Gastroesophageal sphincter (tissue), 4 donors: ENCODE results near the gene BABAM2. TPM values are rescaled to one million over a fixed set of nuclear protein-coding genes. Genes with fewer than 3 reads are reported as not detected.

Experiments used
- ATAC-seq: fragments of 150-250 bp; one replicate; pipeline ENCODE4 v1.9.1; 2016; ENCODE audit warnings: mild to moderate bottlenecking, moderate library complexity
- H3K27ac ChIP-seq, 4 donors: fragments of 200-600 bp; sonication (generic) in 3 of 4; 1 replicate in 3 of 4; 2 replicates in 1 of 4; pipeline ENCODE4 v1.5.1; 2016 to 2019
- H3K27me3 ChIP-seq: fragments of 200-600 bp; sonication (generic); one replicate; pipeline ENCODE4 v1.5.1; 2019
- H3K36me3 ChIP-seq, 2 donors: fragments of 200-600 bp; sonication (generic); one replicate each; pipeline ENCODE4 v1.5.1; 2019; ENCODE audit warnings: control low read depth in 1 of 2
- H3K4me1 ChIP-seq, 3 donors: fragments of 200-600 bp; sonication (generic); 1 replicate in 2 of 3; 2 replicates in 1 of 3; pipeline ENCODE4 v1.5.1; 2016 to 2019; ENCODE audit warnings: control low read depth in 2 of 3
- H3K4me3 ChIP-seq, 2 donors: fragments of 200-600 bp; sonication (generic); one replicate each; pipeline ENCODE4 v1.5.1; 2019; ENCODE audit warnings: mild to moderate bottlenecking in 1 of 2, moderate library complexity in 1 of 2
- H3K9me3 ChIP-seq, 3 donors: fragments of 200-600 bp; sonication (generic); one replicate each; pipeline ENCODE4 v1.5.1; 2017 to 2019; ENCODE audit warnings: control low read depth in 2 of 3
- EP300 ChIP-seq: sonication (generic); formaldehyde crosslinking; IDR thresholded peaks from one replicate; pipeline ENCODE4 v1.6.1; 2017; ENCODE audit warnings: antibody characterized with exemption, mild to moderate bottlenecking
- POLR2A ChIP-seq, 2 donors: fragments of 450-650 bp; IDR thresholded peaks; one replicate each; pipeline ENCODE4 v1.6.1; 2017; ENCODE audit warnings: antibody characterized with exemption in 2 of 2, mild to moderate bottlenecking in 2 of 2, moderate library complexity in 1 of 2
- POLR2AphosphoS5 ChIP-seq: sonication (generic); formaldehyde crosslinking; IDR thresholded peaks from one replicate; pipeline ENCODE4 v1.6.1; 2017; ENCODE audit warnings: antibody characterized with exemption
- WGBS, 2 donors: methylation state at CpG; one replicate each; pipeline ENCODE4 v1.1.5; 2018; ENCODE audit warnings: low coverage in 1 of 2; 5-methylcytosine and 5-hydroxymethylcytosine counted together
- total RNA-seq, 4 donors: library from RNA; depleted of rRNA; stranded (reverse); fragments of >200 nt; gene quantifications; one replicate each; pipeline ENCODE4 v1.1.0, GENCODE V29; 2016
- TF ChIP-seq, protein P1 (sequence below), 4 experiments: fragments of 200-600 bp in 2 of 4; fragments of 450-650 bp in 2 of 4; sonication (generic) in 1 of 4; IDR thresholded peaks; one replicate each; pipeline ENCODE4 v1.5.1; 2017 to 2019; ENCODE audit warnings: antibody characterized with exemption in 4 of 4, mild to moderate bottlenecking in 2 of 4, moderate library complexity in 2 of 4

The BABAM2 gene
- total RNA-seq, 4 donors from 2014 or later = 28.5 to 43.6 (median 37.4) TPM

DNA sequence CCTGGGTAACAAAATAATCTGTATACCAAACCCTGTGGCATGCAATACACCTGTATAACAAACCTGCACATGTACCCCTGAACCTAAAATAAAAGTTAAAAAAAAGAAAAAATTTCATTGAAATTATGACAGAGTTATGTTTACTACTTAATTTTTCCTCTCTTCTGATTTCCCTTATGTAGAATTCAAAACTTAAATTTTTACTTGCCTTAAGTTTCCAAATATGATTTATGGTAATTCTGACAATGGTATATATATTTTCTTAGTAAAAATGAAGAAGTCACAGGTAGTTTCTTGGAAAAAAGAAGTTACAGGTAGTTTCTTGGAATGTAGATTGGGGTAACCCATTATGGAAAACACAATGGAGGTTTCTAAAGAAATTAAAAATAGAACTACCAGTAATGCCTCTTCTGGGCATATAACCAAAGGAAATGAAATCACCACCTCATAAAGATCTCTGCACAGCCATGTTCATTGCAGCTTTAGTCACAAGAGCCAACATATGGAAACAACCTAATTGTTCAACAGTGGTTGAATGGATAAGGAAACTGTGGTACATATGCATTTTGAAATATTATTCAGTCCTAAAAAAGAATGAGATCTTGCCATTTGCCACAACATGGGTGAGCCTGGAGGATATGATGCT lies 164.9 kb downstream of the BABAM2 start:
- H3K27ac ChIP-seq = no peak overlapping the region

DNA sequence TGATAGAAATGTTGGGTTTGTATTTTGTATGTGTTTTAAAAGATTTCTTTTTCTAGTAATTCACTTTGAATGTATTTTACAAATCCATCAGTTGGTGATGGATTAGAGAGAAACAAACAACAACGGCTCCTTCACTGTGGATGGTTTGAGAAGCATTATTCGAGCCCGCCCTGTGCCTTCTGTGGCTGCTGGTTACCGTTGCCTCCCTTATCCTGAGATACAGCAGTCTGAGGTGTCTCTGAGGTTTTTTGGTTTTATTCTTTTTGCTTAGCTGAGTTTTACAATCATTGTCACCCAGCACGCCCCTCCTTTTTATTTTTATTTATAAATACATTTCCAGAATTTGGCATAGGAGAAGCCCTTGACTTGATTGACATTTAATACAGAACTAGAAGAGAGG lies 168.3 kb downstream of the BABAM2 start:
- no peak for ATAC-seq
- TF ChIP-seq POLR2A (IDR thresholded peaks at IDR 0.05) (no peak), EP300 (no peak), POLR2AphosphoS5 (no peak)
- TF ChIP-seq, protein P1, sequence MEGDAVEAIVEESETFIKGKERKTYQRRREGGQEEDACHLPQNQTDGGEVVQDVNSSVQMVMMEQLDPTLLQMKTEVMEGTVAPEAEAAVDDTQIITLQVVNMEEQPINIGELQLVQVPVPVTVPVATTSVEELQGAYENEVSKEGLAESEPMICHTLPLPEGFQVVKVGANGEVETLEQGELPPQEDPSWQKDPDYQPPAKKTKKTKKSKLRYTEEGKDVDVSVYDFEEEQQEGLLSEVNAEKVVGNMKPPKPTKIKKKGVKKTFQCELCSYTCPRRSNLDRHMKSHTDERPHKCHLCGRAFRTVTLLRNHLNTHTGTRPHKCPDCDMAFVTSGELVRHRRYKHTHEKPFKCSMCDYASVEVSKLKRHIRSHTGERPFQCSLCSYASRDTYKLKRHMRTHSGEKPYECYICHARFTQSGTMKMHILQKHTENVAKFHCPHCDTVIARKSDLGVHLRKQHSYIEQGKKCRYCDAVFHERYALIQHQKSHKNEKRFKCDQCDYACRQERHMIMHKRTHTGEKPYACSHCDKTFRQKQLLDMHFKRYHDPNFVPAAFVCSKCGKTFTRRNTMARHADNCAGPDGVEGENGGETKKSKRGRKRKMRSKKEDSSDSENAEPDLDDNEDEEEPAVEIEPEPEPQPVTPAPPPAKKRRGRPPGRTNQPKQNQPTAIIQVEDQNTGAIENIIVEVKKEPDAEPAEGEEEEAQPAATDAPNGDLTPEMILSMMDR (IDR thresholded peaks at IDR 0.05) = no peak

More for the DNA sequence above, 164.9 kb downstream of the BABAM2 start:
- no peaks in the 10 kb centered on the region for H3K9me3 ChIP-seq
- H3K36me3 ChIP-seq = no peaks in the 10 kb centered on the region
- no peak overlapping the region for H3K4me3 ChIP-seq
- no peaks in the 10 kb centered on the region for H3K4me1 ChIP-seq
- H3K27me3 ChIP-seq = no peaks in the 10 kb centered on the region
- ATAC-seq = no peak
- TF ChIP-seq EP300 (no peak), POLR2A (IDR thresholded peaks at IDR 0.05) (no peak), POLR2AphosphoS5 (no peak)
- TF ChIP-seq, protein P1 (IDR thresholded peaks at IDR 0.05) = no peak

DNA sequence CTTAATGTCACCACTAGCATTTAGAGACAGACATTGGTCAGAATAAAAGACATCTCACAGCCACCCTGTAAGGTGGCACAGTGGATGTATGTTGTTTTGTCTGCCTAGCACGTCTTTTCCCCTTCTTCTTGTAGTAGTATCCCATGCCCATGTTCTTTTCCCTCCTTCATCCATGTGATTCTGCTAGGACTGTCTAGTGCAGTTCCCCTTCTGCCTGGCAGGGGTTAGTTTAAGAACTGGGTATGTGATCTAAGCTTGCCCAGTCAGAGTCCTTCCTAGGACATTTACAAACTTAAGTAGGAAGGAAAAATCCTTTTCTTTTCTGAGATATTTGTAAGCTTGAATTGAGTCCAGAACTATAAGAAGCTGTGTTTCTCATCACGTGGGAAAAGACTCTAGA lies 172.3 kb downstream of the BABAM2 start:
- WGBS, 2 donors = 51 to 71% methylated on average over 2 of the region's 2 CpGs
- Histone ChIP-seq H3K27me3 (no peaks in the 10 kb centered on the region), H3K27ac (no peak overlapping the region), H3K36me3 (peaks cover 0 to 4% of the 10 kb centered on the region in 2 donors), H3K4me1 (no peaks in the 10 kb centered on the region), H3K9me3 (no peaks in the 10 kb centered on the region), H3K4me3 (no peak overlapping the region)
- TF ChIP-seq, protein P1 (IDR thresholded peaks at IDR 0.05) = no peak
- TF ChIP-seq POLR2AphosphoS5 (no peak), EP300 (no peak), POLR2A (IDR thresholded peaks at IDR 0.05) (no peak)
- no peak for ATAC-seq

More for the DNA sequence above, 168.3 kb downstream of the BABAM2 start:
- Histone ChIP-seq H3K4me3 (no peak overlapping the region), H3K36me3 (no peaks in the 10 kb centered on the region), H3K4me1 (no peaks in the 10 kb centered on the region), H3K9me3 (no peaks in the 10 kb centered on the region), H3K27ac (no peak overlapping the region), H3K27me3 (no peaks in the 10 kb centered on the region)
- WGBS, 2 donors = 92 to 100% methylated on average over 5 of the region's 5 CpGs

DNA sequence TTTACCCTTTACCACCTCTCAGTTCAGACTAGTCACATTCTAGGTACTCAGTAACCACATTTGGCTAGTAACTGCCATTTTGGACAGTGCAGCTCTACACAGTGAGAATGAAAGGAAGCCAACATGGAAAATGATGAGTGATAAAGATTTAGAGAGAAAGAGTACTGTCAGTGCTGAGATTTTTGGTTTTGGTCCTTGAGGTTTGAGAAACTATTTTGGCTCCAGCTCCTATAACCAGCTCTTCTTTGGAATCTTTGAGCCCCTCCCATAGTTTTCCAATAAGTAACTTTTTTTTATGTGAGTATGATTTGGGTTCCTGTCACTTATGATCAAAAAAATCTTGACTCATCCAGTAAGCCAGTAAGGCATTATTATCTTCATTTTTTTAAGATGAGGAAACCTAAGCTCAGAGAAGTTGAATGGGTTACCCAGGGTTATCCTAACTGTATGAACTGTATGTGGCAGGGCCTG lies 173.0 kb downstream of the BABAM2 start:
- H3K27me3 ChIP-seq = no peaks in the 10 kb centered on the region

More for the DNA sequence above, 173.0 kb downstream of the BABAM2 start:
- Histone ChIP-seq H3K4me1 (no peaks in the 10 kb centered on the region), H3K9me3 (no peaks in the 10 kb centered on the region), H3K36me3 (peaks cover 0 to 4% of the 10 kb centered on the region in 2 donors), H3K4me3 (no peak overlapping the region), H3K27ac (no peak overlapping the region)
- no peak for TF ChIP-seq EP300
- TF ChIP-seq POLR2A (IDR thresholded peaks at IDR 0.05) = no peak
- no peak for TF ChIP-seq POLR2AphosphoS5
- TF ChIP-seq, protein P1 (IDR thresholded peaks at IDR 0.05) = no peak
- no peak for ATAC-seq
